WERI-Rb-1 (cell line): ENCODE data around the gene ESRRG.

ENCODE experiments used
- DNase-seq: peaks from one replicate; pipeline ENCODE4 v3.0.0-alpha.2; 2020
- H3K27ac ChIP-seq: fragments of 250-450 bp; sonication (Bioruptor Pico); 2 replicates; pipeline ENCODE4 v1.5.1; 2020; ENCODE audit warnings: mild to moderate bottlenecking, moderate library complexity
- H3K27me3 ChIP-seq: fragments of 250-450 bp; sonication (Bioruptor Pico); 2 replicates; pipeline ENCODE4 v1.5.1; 2021; ENCODE audit warnings: mild to moderate bottlenecking, low read depth, moderate library complexity; ENCODE audit not compliant: insufficient read depth, severe bottlenecking
- H3K36me3 ChIP-seq: fragments of 250-450 bp; sonication (Bioruptor Pico); 2 replicates; pipeline ENCODE4 v1.5.1; 2020; ENCODE audit warnings: mild to moderate bottlenecking, moderate library complexity
- H3K4me3 ChIP-seq: 2 replicates; pipeline ENCODE4 v1.5.1; 2011; ENCODE audit warnings: low read depth, mild to moderate bottlenecking, control low read depth, low read length
- H3K9me3 ChIP-seq: fragments of 250-450 bp; sonication (Bioruptor Pico); 2 replicates; pipeline ENCODE4 v1.5.1; 2021; ENCODE audit warnings: mild to moderate bottlenecking, moderate library complexity; ENCODE audit not compliant: severe bottlenecking
- CTCF ChIP-seq: IDR thresholded peaks from 2 replicates; pipeline ENCODE4 v1.5.1; 2011; ENCODE audit warnings: low read depth, mild to moderate bottlenecking, control low read depth, inconsistent platforms, low read length

ESRRG gene

GRCh38 chr1:216665856-216666255, 57.4 kb downstream of the ESRRG start:
- TF ChIP-seq CTCF: no peak
- Histone ChIP-seq H3K9me3 (no peaks in the 10 kb centered on the region), H3K27me3 (no peaks in the 10 kb centered on the region), H3K36me3 (peaks cover 75% of the 10 kb centered on the region), H3K27ac (no peak overlapping the region), H3K4me3 (no peak overlapping the region)
- DNase-seq: no peak

- TF ChIP-seq CTCF: no peak
- no peaks in the 10 kb centered on the region for H3K9me3 ChIP-seq
- no peak overlapping the region for H3K27ac ChIP-seq
- no peaks in the 10 kb centered on the region for H3K27me3 ChIP-seq
- peaks cover 77% of the 10 kb centered on the region for H3K36me3 ChIP-seq
- DNase-seq: no peak
- H3K4me3 ChIP-seq: no peak overlapping the region
Measured at GRCh38 chr1:216665406-216665805, 57.8 kb downstream of the ESRRG start.

GRCh38 chr1:216662681-216663080, 60.5 kb downstream of the ESRRG start:
- H3K27ac ChIP-seq: no peak overlapping the region
- H3K36me3 ChIP-seq: peaks cover 72% of the 10 kb centered on the region
- H3K4me3 ChIP-seq: no peak overlapping the region
- TF ChIP-seq CTCF: no peak
- DNase-seq: no peak
- no peaks in the 10 kb centered on the region for H3K9me3 ChIP-seq
- H3K27me3 ChIP-seq: no peaks in the 10 kb centered on the region

- H3K27ac ChIP-seq: no peak overlapping the region
- no peak overlapping the region for H3K4me3 ChIP-seq
- TF ChIP-seq CTCF: no peak
- no peaks in the 10 kb centered on the region for H3K9me3 ChIP-seq
- no peaks in the 10 kb centered on the region for H3K27me3 ChIP-seq
- H3K36me3 ChIP-seq: peaks cover 63% of the 10 kb centered on the region
- no peak for DNase-seq
Measured at GRCh38 chr1:216660561-216660960, 62.7 kb downstream of the ESRRG start.

- DNase-seq: no peak
- TF ChIP-seq CTCF: no peak
- no peak overlapping the region for H3K27ac ChIP-seq
- no peaks in the 10 kb centered on the region for H3K27me3 ChIP-seq
- H3K9me3 ChIP-seq: no peaks in the 10 kb centered on the region
- peaks cover 62% of the 10 kb centered on the region for H3K36me3 ChIP-seq
- H3K4me3 ChIP-seq: no peak overlapping the region
Measured at GRCh38 chr1:216653001-216653400, 70.2 kb downstream of the ESRRG start.

- no peak for TF ChIP-seq CTCF
- no peak overlapping the region for H3K27ac ChIP-seq
- no peaks in the 10 kb centered on the region for H3K27me3 ChIP-seq
- H3K36me3 ChIP-seq: peaks cover 73% of the 10 kb centered on the region
- DNase-seq: no peak
- no peak overlapping the region for H3K4me3 ChIP-seq
- H3K9me3 ChIP-seq: no peaks in the 10 kb centered on the region
Measured at GRCh38 chr1:216651826-216652418, 71.3 kb downstream of the ESRRG start.
